ENCODE data around the gene NPHS1. TPM values are rescaled to one million over a fixed set of nuclear protein-coding genes. Genes with fewer than 3 reads are reported as not detected.

The NPHS1 gene
- total RNA-seq, 1 donor from 2014 or later, result 4.7 TPM

DNA sequence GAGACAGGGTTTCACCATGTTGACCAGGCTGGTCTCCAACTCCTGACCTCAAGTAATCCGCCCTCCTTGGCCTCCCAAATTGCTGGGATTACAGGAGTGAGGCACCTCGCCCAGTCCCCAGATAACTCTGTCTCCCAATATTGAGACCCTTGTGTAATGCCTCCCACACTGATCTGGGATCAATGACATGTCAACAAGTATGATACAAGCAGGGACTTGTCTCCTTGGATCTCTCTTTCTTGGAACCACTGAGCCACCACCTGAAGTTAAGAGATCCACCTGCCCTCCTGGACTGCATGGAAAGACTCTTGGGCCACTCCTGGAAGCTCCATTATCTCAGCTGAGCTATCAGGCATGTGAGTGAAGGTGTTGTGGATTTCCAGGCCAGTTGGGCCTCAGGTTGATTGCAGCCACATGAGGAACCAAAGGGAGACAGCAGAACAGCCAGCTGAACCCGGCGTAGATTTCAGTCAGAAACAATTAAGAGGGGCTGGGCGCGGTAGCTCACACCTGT is 33.0 kb upstream of the NPHS1 start:
- peaks cover 16% of the 10 kb centered on the region for H3K36me3 Mint-ChIP-seq (ENCODE audit: unreplicated experiment)
- H3K27me3 Mint-ChIP-seq (ENCODE audit: unreplicated experiment), result peaks cover 5% of the 10 kb centered on the region
- peaks cover 19% of the 10 kb centered on the region for H3K4me1 Mint-ChIP-seq (ENCODE audit: low read depth, unreplicated experiment)
- no peak overlapping the region for H3K27ac Mint-ChIP-seq (ENCODE audit: unreplicated experiment)
- TF ChIP-seq, protein P1, sequence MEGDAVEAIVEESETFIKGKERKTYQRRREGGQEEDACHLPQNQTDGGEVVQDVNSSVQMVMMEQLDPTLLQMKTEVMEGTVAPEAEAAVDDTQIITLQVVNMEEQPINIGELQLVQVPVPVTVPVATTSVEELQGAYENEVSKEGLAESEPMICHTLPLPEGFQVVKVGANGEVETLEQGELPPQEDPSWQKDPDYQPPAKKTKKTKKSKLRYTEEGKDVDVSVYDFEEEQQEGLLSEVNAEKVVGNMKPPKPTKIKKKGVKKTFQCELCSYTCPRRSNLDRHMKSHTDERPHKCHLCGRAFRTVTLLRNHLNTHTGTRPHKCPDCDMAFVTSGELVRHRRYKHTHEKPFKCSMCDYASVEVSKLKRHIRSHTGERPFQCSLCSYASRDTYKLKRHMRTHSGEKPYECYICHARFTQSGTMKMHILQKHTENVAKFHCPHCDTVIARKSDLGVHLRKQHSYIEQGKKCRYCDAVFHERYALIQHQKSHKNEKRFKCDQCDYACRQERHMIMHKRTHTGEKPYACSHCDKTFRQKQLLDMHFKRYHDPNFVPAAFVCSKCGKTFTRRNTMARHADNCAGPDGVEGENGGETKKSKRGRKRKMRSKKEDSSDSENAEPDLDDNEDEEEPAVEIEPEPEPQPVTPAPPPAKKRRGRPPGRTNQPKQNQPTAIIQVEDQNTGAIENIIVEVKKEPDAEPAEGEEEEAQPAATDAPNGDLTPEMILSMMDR (IDR thresholded peaks at IDR 0.05; ENCODE audit: partially characterized antibody, unreplicated experiment), result no peak
- H3K9me3 Mint-ChIP-seq (ENCODE audit: unreplicated experiment), result peaks cover 3% of the 10 kb centered on the region
- DNase-seq, result no peak
- H3K4me3 Mint-ChIP-seq (ENCODE audit: unreplicated experiment), result no peak overlapping the region

- no peak overlapping the region for H3K27ac Mint-ChIP-seq (ENCODE audit: unreplicated experiment)
- peaks cover 12% of the 10 kb centered on the region for H3K36me3 Mint-ChIP-seq (ENCODE audit: unreplicated experiment)
- no peak for DNase-seq
- H3K4me1 Mint-ChIP-seq (ENCODE audit: low read depth, unreplicated experiment), result peaks cover 18% of the 10 kb centered on the region
- H3K9me3 Mint-ChIP-seq (ENCODE audit: unreplicated experiment), result peaks cover 8% of the 10 kb centered on the region
- TF ChIP-seq, protein P1 (IDR thresholded peaks at IDR 0.05; ENCODE audit: partially characterized antibody, unreplicated experiment), result no peak
- H3K4me3 Mint-ChIP-seq (ENCODE audit: unreplicated experiment), result no peak overlapping the region
- H3K27me3 Mint-ChIP-seq (ENCODE audit: unreplicated experiment), result peaks cover 9% of the 10 kb centered on the region
Observed at GRCh38 chr19:35883882-35884281, 31.6 kb upstream of the NPHS1 start.

DNA sequence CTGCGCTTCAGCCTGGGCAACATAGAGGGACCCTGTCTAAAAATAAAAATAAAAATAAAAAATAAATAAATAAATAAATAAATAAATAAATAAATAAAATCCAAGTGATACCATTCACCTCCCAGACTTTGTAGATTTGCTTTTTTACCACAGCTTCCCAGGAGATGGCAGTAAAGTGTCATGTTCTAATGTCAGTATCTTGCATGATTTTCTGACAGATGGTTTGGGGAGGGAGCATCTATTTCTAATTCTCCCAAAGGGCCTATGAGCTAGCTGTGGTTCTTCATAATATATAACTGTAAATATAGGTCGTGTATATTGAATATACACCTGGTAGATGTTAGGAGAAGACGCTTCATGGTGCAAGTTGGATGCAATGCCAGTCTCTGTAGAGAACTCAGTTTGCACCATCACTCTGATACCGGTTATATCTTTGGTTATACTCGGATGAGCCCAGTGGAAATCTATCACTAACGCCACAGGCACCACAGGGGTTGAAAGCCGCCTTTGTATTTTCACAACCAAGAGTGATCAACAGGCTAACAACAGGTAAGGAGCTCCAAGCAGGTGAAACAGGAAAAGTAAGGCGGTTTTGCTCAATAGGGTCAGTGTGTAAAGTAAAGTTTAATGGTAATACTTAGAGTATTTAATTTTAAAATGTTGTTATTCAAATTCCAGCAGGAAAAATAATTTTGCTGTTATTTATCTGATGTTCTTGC is 30.0 kb upstream of the NPHS1 start:
- Mint-ChIP-seq H3K9me3 (ENCODE audit: unreplicated experiment) (peaks cover 10% of the 10 kb centered on the region), H3K36me3 (ENCODE audit: unreplicated experiment) (peaks cover 4% of the 10 kb centered on the region), H3K4me3 (ENCODE audit: unreplicated experiment) (peak overlapping the region; percentile 78), H3K27me3 (ENCODE audit: unreplicated experiment) (peaks cover 9% of the 10 kb centered on the region), H3K4me1 (ENCODE audit: low read depth, unreplicated experiment) (peaks cover 23% of the 10 kb centered on the region), H3K27ac (ENCODE audit: unreplicated experiment) (peak overlapping the region; percentile 78)
- no peak for DNase-seq
- TF ChIP-seq, protein P1 (IDR thresholded peaks at IDR 0.05; ENCODE audit: partially characterized antibody, unreplicated experiment), result peak; percentile 60

GRCh38 chr19:35879770-35880317 is 27.5 kb upstream of the NPHS1 start:
- DNase-seq, result peak; percentile 85
- Mint-ChIP-seq H3K36me3 (ENCODE audit: unreplicated experiment) (peaks cover 15% of the 10 kb centered on the region), H3K27me3 (ENCODE audit: unreplicated experiment) (peaks cover 5% of the 10 kb centered on the region), H3K27ac (ENCODE audit: unreplicated experiment) (peak overlapping the region; percentile 90), H3K9me3 (ENCODE audit: unreplicated experiment) (peaks cover 12% of the 10 kb centered on the region), H3K4me1 (ENCODE audit: low read depth, unreplicated experiment) (peaks cover 23% of the 10 kb centered on the region), H3K4me3 (ENCODE audit: unreplicated experiment) (peak overlapping the region; percentile 73)
- TF ChIP-seq, protein P1 (IDR thresholded peaks at IDR 0.05; ENCODE audit: partially characterized antibody, unreplicated experiment), result no peak

GRCh38 chr19:35879068-35879467 is 26.8 kb upstream of the NPHS1 start:
- Mint-ChIP-seq H3K36me3 (ENCODE audit: unreplicated experiment) (peaks cover 15% of the 10 kb centered on the region), H3K9me3 (ENCODE audit: unreplicated experiment) (peaks cover 13% of the 10 kb centered on the region), H3K4me1 (ENCODE audit: low read depth, unreplicated experiment) (peaks cover 23% of the 10 kb centered on the region), H3K4me3 (ENCODE audit: unreplicated experiment) (no peak overlapping the region), H3K27ac (ENCODE audit: unreplicated experiment) (no peak overlapping the region), H3K27me3 (ENCODE audit: unreplicated experiment) (peaks cover 5% of the 10 kb centered on the region)
- no peak for DNase-seq
- TF ChIP-seq, protein P1 (IDR thresholded peaks at IDR 0.05; ENCODE audit: partially characterized antibody, unreplicated experiment), result no peak

Data from glutamatergic neuron (in vitro differentiated cells).